ENCODE measurements around the gene RABL2A. TPM values are rescaled to one million over a fixed set of nuclear protein-coding genes. Genes with fewer than 3 reads are reported as not detected.
A peak's percentile ranks its signal among the peaks of the same experiment; 100 is the strongest.
"Not testable (repeated sequence)": the region's sequence is repeated elsewhere in the genome, so short reads cannot be mapped to it uniquely, and the experiment has no call there.

Gene RABL2A
- total RNA-seq (2014; rRNA removed; shearing (Covaris generic)): 4.8 and 6.5 TPM in 2 replicates

DNA sequence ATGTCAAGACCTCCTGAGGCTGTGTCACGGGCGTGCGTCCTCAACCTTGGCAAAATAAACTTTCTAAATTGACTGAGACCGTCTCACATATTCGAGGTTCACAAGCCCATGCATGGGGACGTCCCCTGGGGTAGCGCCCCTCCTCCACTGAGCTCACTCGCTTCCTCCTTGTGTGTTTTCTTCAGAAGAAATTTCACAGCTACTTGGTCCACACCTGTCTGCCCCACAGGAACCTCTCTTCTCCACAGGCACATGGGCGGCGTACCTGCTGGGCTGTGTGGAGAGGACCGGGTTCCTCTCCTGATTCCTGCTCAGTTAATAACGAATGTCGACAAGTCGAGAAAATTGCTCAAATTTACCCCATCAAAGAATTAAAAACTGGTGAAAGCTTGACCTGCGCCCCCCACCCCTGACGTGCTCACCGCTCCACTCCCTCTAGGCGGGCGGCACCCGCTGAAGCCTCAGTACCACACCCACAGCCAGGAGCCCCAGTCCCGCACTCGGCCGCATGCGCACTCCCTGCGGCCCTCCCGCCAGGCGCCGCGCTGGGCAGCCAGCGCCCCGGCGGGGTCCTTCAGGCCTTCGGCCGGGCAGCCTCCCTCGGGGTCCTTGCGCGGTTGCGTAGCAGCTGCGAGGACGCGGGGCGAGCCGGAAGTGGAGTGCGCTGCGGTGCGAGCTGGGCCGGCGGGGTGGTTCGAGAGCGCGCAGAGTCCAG is at the start of gene RABL2A:
RABL2A (plus strand) TSS at position 651 of the 715 bp plus-strand sequence. CDS start 1,341 bp downstream, outside the sequence.
- DNase-seq: peak; percentile 90
- H3K36me3 ChIP-seq (replicated peaks; ENCODE audit: control insufficient read depth, insufficient read depth, low read length); H3K27me3 ChIP-seq (ENCODE audit: control insufficient read depth, insufficient read depth, low read length): not testable (repeated sequence)
- peak within 1 kb of the TSS; percentile 43 for H3K4me3 ChIP-seq (ENCODE audit: insufficient read depth, low read depth, low read length)

DNA sequence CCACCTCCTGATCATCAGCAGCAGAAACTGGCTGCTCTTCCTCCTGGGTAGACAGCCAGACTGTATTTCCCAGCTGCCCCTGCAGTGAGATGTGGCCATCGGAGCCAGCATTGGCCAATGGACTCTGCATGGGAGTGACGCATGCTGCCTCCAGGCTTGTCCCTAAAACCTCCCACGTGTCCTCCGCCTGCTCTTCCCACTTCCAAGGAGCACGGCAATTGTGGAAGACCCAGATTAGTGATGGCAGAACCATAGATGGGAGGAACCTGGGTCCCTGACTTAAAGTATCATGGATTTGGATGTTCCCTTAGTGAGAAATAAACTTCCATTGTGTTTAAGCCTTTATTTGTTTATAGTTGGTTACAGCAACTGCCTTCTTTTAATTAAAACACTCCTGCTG is 48.6 kb upstream of the RABL2A start:
- H3K27me3 ChIP-seq (ENCODE audit: control insufficient read depth, insufficient read depth, low read length); H3K36me3 ChIP-seq (replicated peaks; ENCODE audit: control insufficient read depth, insufficient read depth, low read length); DNase-seq; H3K4me3 ChIP-seq (ENCODE audit: insufficient read depth, low read depth, low read length): not testable (repeated sequence)

DNA sequence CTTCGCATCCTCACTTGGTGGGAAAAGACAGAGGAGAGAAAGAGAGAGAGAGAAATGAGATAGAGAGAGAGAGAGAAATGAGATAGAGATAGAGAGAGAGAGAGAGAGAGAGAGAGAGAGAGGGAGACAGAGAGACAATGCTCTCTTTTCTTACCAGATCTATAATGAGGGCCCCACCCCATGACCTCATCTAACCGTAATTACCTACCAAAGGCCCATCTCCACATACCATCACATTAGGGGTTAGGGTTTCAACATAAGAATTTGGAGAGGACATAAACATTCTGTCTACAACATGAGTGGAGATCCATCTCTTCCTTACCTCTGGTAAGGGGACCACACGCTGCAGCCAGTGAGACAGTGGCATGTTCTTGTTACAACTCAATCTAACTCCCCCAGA is 44.6 kb upstream of the RABL2A start:
- not testable (repeated sequence) for H3K4me3 ChIP-seq (ENCODE audit: insufficient read depth, low read depth, low read length)

DNA sequence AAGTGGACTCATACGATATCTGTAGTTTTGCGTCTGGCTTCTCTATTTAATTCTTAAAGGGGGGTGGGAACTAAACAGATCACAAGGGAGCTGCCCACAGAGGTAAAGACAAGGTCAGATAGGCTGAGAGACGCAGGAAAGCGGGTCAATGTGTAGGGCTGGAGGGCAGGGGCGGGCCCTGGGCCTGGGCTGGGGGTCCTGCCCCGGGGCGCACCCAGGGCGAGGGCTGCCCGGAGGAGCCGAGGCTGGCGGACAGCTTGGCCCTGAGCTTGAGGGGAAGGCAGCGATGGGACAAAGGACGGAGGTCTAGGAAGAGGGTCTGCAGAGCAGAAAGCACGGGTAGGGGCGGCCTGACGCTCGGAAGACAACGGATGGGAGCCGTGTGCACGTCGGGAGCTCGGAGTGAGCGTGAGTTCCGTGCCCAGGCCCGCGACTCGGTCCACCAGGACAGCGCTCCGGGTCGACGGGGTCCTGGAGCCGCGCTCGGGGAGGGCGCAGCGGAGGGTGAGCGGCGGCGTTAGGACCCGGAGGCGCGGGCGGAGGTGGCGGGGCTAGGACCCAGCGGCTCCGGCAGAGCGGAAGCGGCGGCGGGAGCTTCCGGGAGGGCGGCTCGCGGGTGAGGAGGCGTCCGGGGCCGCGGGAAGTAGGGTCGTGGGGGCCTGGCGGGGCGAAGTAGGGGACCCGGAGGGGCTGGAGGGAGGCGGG is 43.4 kb upstream of the RABL2A start:
- DNase-seq: peak; percentile 90
- H3K27me3 ChIP-seq (ENCODE audit: control insufficient read depth, insufficient read depth, low read length); H3K36me3 ChIP-seq (replicated peaks; ENCODE audit: control insufficient read depth, insufficient read depth, low read length): not testable (repeated sequence)
- peak overlapping the region; percentile 60 for H3K4me3 ChIP-seq (ENCODE audit: insufficient read depth, low read depth, low read length)

More for the DNA sequence above, 44.6 kb upstream of the RABL2A start:
- not testable (repeated sequence) for H3K27me3 ChIP-seq (ENCODE audit: control insufficient read depth, insufficient read depth, low read length); H3K36me3 ChIP-seq (replicated peaks; ENCODE audit: control insufficient read depth, insufficient read depth, low read length); DNase-seq

DNA sequence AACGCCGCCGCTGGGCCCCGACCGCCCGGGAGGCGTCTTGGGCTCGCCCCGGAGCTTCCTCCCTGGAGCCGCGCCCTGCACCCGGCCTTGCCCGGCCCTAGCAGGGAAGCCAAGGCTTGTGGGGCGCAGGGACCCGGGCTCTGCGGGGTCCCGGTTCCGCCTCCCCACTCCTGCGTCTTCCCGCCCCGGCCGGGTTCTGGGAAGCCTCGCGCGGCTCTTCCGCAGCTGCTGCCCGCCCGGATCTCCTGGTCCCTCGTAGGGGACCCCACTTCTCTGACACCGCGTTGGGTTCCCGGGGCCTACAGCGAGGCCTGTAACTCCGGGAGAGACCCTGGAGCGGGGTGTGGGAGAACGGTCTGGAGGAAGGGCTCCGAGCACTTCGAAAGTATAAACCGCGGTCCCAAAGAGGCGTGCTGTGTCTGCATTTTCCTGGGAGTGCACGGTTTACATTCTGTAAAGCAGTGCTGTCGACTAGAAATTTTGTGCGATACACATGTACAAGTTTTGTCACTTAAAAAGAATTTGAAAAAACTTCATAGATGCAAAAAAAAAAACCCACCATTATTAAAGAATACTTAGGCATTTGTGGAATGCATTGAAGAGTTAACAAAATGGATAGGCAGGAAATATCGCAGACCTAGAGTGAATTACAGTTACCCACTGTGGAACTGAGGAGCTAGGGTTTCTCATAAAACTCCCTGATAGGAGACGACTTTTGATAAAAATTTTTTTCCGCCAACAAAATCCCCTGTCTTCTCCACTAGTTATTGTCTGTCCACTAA is 42.6 kb upstream of the RABL2A start:
- not testable (repeated sequence) for DNase-seq; H3K36me3 ChIP-seq (replicated peaks; ENCODE audit: control insufficient read depth, insufficient read depth, low read length); H3K27me3 ChIP-seq (ENCODE audit: control insufficient read depth, insufficient read depth, low read length)
- H3K4me3 ChIP-seq (ENCODE audit: insufficient read depth, low read depth, low read length): peak overlapping the region; percentile 44

DNA sequence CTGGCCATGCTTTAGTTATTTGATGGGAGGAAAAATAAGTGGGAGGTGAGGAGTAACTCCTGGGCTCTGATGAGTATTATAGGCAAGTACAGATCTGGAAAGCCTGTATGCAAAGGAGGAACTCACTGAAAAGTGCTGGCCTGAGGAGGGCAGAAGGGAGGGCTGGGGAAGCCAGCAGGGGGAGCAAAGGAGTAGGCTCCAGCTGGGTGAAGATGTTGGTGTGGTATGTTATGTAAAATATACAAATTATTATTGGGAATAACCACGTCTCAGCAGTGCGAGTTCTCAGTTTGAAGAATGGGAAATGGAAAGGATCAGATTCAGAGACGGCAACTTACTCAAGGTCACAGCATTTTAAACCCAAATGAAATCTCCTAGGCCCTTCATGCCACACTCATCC is 39.9 kb upstream of the RABL2A start:
- DNase-seq: not testable (repeated sequence)

DNA sequence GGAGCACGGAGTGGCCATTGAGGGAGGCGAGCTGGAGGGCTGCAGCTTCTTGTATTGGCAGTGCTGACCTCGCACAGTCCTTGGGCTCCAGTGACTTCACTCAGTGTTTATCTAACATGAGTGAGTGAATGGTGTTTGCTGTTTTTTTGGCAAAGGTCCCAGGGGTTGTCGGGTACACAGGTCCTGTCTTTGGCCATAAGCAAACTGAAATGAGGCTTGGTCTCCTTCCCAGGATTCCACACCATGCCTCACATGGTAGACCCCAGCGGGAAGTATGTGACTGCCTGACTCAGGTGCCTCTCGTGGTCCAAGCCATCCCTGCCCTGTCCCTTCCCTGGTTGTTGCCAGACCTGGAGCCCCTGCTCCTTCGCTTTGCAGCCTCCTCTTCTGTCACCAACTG is 37.5 kb upstream of the RABL2A start:
- DNase-seq; H3K27me3 ChIP-seq (ENCODE audit: control insufficient read depth, insufficient read depth, low read length); H3K4me3 ChIP-seq (ENCODE audit: insufficient read depth, low read depth, low read length); H3K36me3 ChIP-seq (replicated peaks; ENCODE audit: control insufficient read depth, insufficient read depth, low read length): not testable (repeated sequence)

More for the DNA sequence above, 39.9 kb upstream of the RABL2A start:
- not testable (repeated sequence) for H3K36me3 ChIP-seq (replicated peaks; ENCODE audit: control insufficient read depth, insufficient read depth, low read length); H3K27me3 ChIP-seq (ENCODE audit: control insufficient read depth, insufficient read depth, low read length); H3K4me3 ChIP-seq (ENCODE audit: insufficient read depth, low read depth, low read length)

DNA sequence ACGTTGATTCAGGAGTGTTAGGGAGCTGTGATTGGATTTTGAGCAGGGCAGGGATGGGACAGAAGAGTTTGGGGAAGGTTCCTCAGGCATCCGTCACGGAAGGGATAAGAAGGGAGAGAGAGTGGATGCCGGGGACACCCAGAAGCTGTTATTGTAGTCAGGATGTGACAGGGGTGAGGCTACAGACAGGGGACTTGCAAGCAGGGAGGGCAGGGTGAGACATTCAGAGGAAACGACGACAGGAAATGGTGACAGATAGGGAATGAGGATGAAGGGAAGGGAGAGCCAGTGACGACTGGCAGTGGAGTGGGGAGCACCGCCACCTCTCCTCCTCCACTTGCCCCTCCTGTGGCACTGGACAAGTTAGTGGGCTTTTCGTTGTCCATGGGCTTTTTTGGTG is 35.1 kb upstream of the RABL2A start:
- not testable (repeated sequence) for H3K27me3 ChIP-seq (ENCODE audit: control insufficient read depth, insufficient read depth, low read length); DNase-seq; H3K4me3 ChIP-seq (ENCODE audit: insufficient read depth, low read depth, low read length); H3K36me3 ChIP-seq (replicated peaks; ENCODE audit: control insufficient read depth, insufficient read depth, low read length)

DNA sequence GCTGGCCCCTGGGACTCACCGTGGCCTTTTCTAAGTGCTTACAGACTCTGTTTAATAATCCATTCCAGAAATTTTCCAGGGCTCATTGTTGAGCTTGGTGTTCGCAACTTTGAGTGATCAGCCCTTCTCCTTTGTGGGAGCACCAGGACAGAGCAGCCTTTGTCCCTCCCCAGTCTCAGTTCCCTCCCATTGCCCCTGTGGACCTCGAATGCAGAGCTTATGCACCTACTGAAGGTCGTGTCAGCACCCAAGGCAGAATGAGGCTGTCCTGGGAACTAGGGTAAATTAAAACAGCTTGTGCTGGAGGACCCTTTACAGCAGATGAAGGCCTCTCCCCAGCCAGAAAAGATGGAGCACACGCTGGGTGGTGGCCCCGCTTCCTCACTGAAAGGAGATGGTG is 33.8 kb upstream of the RABL2A start:
- not testable (repeated sequence) for DNase-seq; H3K27me3 ChIP-seq (ENCODE audit: control insufficient read depth, insufficient read depth, low read length); H3K4me3 ChIP-seq (ENCODE audit: insufficient read depth, low read depth, low read length); H3K36me3 ChIP-seq (replicated peaks; ENCODE audit: control insufficient read depth, insufficient read depth, low read length)

DNA sequence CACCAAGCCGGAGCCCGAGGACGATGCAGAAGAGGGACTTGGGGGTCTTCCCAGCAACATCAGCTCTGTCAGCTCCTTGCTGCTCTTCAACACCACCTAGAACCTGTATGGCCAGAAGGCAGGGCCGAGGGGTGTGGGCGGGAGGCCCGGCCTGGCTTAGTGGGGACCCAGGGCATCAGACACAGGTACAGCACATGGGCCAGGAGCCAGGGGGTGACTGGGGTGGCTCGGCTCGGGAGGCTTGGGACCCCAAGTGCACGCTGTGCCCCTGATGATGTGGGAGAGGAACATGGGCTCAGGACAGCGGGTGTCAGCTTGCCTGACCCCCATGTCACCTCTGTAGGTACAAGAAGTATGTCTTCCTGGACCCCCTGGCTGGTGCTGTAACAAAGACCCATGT is 31.3 kb upstream of the RABL2A start:
- H3K27me3 ChIP-seq (ENCODE audit: control insufficient read depth, insufficient read depth, low read length); DNase-seq; H3K4me3 ChIP-seq (ENCODE audit: insufficient read depth, low read depth, low read length); H3K36me3 ChIP-seq (replicated peaks; ENCODE audit: control insufficient read depth, insufficient read depth, low read length): not testable (repeated sequence)

DNA sequence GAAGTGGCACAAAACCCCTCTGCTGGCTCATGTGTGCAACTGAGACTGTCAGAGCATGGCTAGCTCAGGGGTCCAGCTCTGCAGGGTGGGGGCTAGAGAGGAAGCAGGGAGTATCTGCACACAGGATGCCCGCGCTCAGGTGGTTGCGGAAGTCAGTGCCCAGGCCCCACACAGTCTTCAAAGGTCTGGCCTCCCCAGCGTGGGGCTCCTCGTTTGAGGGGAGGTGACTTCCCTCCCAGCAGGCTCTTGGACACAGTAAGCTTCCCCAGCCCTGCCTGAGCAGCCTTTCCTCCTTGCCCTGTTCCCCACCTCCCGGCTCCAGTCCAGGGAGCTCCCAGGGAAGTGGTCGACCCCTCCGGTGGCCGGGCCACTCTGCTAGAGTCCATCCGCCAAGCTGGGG is 29.9 kb upstream of the RABL2A start:
- not testable (repeated sequence) for H3K4me3 ChIP-seq (ENCODE audit: insufficient read depth, low read depth, low read length); DNase-seq; H3K27me3 ChIP-seq (ENCODE audit: control insufficient read depth, insufficient read depth, low read length); H3K36me3 ChIP-seq (replicated peaks; ENCODE audit: control insufficient read depth, insufficient read depth, low read length)

DNA sequence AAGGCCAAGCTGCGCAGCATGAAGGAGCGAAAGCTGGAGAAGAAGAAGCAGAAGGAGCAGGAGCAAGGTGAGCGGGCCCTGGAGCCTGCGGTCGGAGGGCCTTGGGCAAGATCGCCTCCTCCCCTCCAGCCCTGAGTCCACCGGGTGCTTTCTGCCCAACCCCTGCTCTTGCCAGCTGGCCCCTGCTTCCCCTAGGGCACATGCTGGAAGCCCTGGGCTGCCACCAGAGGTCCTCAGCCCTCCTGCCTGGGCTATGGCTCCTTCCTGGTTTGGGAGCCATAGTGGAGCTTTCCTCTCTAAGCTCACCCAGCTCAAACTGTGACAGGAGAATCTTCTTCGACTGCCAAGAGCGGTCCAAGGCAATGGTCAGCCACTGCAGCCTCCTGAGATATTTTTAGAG is 29.5 kb upstream of the RABL2A start:
- H3K36me3 ChIP-seq (replicated peaks; ENCODE audit: control insufficient read depth, insufficient read depth, low read length); DNase-seq; H3K4me3 ChIP-seq (ENCODE audit: insufficient read depth, low read depth, low read length); H3K27me3 ChIP-seq (ENCODE audit: control insufficient read depth, insufficient read depth, low read length): not testable (repeated sequence)

DNA sequence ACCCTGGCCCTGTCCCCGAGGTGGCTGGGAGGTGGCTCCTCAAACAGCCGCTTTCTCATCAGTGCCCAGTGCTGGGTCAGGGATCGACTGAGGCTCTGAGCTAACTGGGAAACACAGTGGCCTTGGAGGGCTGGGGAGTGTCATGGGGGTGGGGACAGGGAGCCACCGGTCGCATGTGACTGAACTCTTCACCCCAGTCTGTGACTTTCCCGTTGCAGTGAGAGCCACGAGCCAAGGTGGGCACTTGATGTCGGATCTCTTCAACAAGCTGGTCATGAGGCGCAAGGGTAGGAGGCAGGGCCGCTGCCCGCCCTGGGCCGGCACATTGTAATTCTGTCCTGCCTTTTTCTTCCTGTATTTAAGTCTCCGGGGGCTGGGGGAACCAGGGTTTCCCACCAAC is 28.9 kb upstream of the RABL2A start:
- not testable (repeated sequence) for H3K36me3 ChIP-seq (replicated peaks; ENCODE audit: control insufficient read depth, insufficient read depth, low read length); H3K4me3 ChIP-seq (ENCODE audit: insufficient read depth, low read depth, low read length); DNase-seq; H3K27me3 ChIP-seq (ENCODE audit: control insufficient read depth, insufficient read depth, low read length)

DNA sequence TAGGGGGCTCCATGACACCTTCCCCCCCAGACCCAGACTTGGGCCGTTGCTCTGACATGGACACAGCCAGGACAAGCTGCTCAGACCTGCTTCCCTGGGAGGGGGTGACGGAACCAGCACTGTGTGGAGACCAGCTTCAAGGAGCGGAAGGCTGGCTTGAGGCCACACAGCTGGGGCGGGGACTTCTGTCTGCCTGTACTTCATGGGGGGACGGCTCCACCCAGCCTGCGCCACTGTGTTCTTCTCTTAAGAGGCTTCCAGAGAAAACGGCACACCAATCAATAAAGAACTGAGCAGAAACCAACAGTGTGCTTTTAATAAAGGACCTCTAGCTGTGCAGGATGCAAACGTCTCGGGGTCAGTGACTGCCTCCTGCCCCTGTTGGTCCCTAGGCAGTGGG is 28.3 kb upstream of the RABL2A start:
- H3K36me3 ChIP-seq (replicated peaks; ENCODE audit: control insufficient read depth, insufficient read depth, low read length); H3K4me3 ChIP-seq (ENCODE audit: insufficient read depth, low read depth, low read length); DNase-seq; H3K27me3 ChIP-seq (ENCODE audit: control insufficient read depth, insufficient read depth, low read length): not testable (repeated sequence)

DNA sequence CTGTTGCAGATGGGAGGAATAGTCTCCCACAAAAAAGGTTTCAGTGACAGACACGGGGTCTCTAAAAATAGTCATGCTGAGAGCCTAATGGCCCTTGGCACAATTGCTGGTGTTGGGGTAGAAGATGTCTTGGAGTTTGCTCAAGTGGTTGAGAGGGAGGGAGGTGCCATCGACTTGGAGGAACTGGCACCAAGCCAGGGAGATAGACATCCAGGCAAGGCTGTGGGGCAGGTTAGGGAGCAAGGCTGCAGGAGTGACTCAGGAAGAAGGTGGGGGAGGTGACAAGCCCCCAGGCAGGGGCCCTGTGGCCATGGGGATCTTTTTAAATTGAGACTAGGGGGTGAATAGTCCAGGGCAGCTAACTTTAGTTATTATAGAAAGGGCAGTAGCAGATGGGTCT is 27.9 kb upstream of the RABL2A start:
- not testable (repeated sequence) for H3K36me3 ChIP-seq (replicated peaks; ENCODE audit: control insufficient read depth, insufficient read depth, low read length); DNase-seq; H3K27me3 ChIP-seq (ENCODE audit: control insufficient read depth, insufficient read depth, low read length); H3K4me3 ChIP-seq (ENCODE audit: insufficient read depth, low read depth, low read length)

Measured in H7 (cell line).